ENCODE measurements around the gene ITGA11. TPM values are rescaled to one million over a fixed set of nuclear protein-coding genes. Genes with fewer than 3 reads are reported as not detected.
A peak's percentile ranks its signal among the peaks of the same experiment; 100 is the strongest.

Gene ITGA11
- under 1 TPM in 3 of 5 donors, not detected in 2; 0.07 to 0.95 (median 0.18) TPM for total RNA-seq
- not detected for total RNA-seq (2013)
- total RNA-seq, result 0 to 8.3 (median 0.08) reads per million in 29 experiments

GRCh38 chr15:68431792-68432401 is at the start of gene ITGA11:
TSS of gene ITGA11 (minus strand) at chr15:68432163. CDS start at chr15:68432066, 97 bp downstream.
- no peaks in the 10 kb centered on the region for H3K36me3 ChIP-seq (ENCODE audit: control insufficient read depth in 2 of 2, extremely low read depth in 1 of 2, insufficient read depth in 1 of 2, low read length in 1 of 2)
- CTCF ChIA-PET, result no interaction called here
- no peak within 1 kb of the TSS for H3K27ac ChIP-seq (ENCODE audit: low read length)
- peaks cover 53 to 56% of the 10 kb centered on the region in 2 donors for H3K27me3 Mint-ChIP-seq
- no peaks in the 10 kb centered on the region for H3K36me3 Mint-ChIP-seq
- H3K27ac Mint-ChIP-seq, result no peak within 1 kb of the TSS
- peak within 1 kb of the TSS in 1 of 3 donors; percentile 4 for H3K4me3 Mint-ChIP-seq
- no peaks in the 10 kb centered on the region for H3K9me3 ChIP-seq
- peaks cover 0 to 3% of the 10 kb centered on the region in 2 experiments for H3K4me1 ChIP-seq (ENCODE audit: control insufficient read depth in 1 of 2, extremely low read depth in 1 of 2, insufficient read depth in 2 of 2, low read length in 2 of 2)
- DNase-seq (no peak), ATAC-seq (replicated peaks in 1 of 4) (no peak)
- POLR2A ChIA-PET, result no interaction called here
- no peak within 1 kb of the TSS for H3K4me3 ChIP-seq (ENCODE audit: control insufficient read depth in 1 of 2, extremely low read depth in 1 of 2, low read length in 1 of 2)
- 4% methylated on average over 45 of the region's 49 CpGs for WGBS (ENCODE audit: insufficient coverage)
- H3K9me3 Mint-ChIP-seq, result no peaks in the 10 kb centered on the region
- H3K4me1 Mint-ChIP-seq, result peaks cover 4 to 9% (median 5%) of the 10 kb centered on the region in 3 donors
- H3K27me3 ChIP-seq (replicated peaks in 1 of 2; ENCODE audit: control insufficient read depth in 2 of 2, extremely low read depth in 1 of 2, insufficient read depth in 2 of 2, low read length in 1 of 2), result peaks cover 4 to 45% of the 10 kb centered on the region in 2 experiments

GRCh38 chr15:68481321-68481720 is 49.4 kb upstream of the ITGA11 start:
- peaks cover 0 to 36% of the 10 kb centered on the region in 2 experiments for H3K27me3 ChIP-seq (replicated peaks in 1 of 2; ENCODE audit: control insufficient read depth in 2 of 2, extremely low read depth in 1 of 2, insufficient read depth in 2 of 2, low read length in 1 of 2)
- ChIA-PET CTCF (no interaction called here), POLR2A (no interaction called here)
- 39% methylated on average over 3 of the region's 3 CpGs for WGBS (ENCODE audit: insufficient coverage)
- DNase-seq (no peak), ATAC-seq (replicated peaks in 1 of 4) (no peak)
- no peak overlapping the region for H3K27ac Mint-ChIP-seq
- H3K4me3 Mint-ChIP-seq, result no peak overlapping the region
- no peak overlapping the region for H3K4me3 ChIP-seq (ENCODE audit: control insufficient read depth in 1 of 2, extremely low read depth in 1 of 2, low read length in 1 of 2)
- H3K9me3 ChIP-seq, result no peaks in the 10 kb centered on the region
- no peaks in the 10 kb centered on the region for H3K36me3 Mint-ChIP-seq
- no peaks in the 10 kb centered on the region for H3K9me3 Mint-ChIP-seq
- H3K27ac ChIP-seq (ENCODE audit: low read length), result no peak overlapping the region
- no peaks in the 10 kb centered on the region for H3K36me3 ChIP-seq (ENCODE audit: control insufficient read depth in 2 of 2, extremely low read depth in 1 of 2, insufficient read depth in 1 of 2, low read length in 1 of 2)
- H3K4me1 ChIP-seq (ENCODE audit: control insufficient read depth in 1 of 2, extremely low read depth in 1 of 2, insufficient read depth in 2 of 2, low read length in 2 of 2), result no peaks in the 10 kb centered on the region
- H3K4me1 Mint-ChIP-seq, result no peaks in the 10 kb centered on the region
- H3K27me3 Mint-ChIP-seq, result peaks cover 24 to 32% of the 10 kb centered on the region in 2 donors

GRCh38 chr15:68480296-68480695 is 48.3 kb upstream of the ITGA11 start:
- no peaks in the 10 kb centered on the region for H3K36me3 Mint-ChIP-seq
- 89% methylated on average over 3 of the region's 5 CpGs for WGBS (ENCODE audit: insufficient coverage)
- no peak overlapping the region for H3K4me3 Mint-ChIP-seq
- H3K27me3 Mint-ChIP-seq, result peaks cover 20 to 35% of the 10 kb centered on the region in 2 donors
- DNase-seq (no peak), ATAC-seq (replicated peaks in 1 of 4) (no peak)
- no peaks in the 10 kb centered on the region for H3K4me1 Mint-ChIP-seq
- H3K36me3 ChIP-seq (ENCODE audit: control insufficient read depth in 2 of 2, extremely low read depth in 1 of 2, insufficient read depth in 1 of 2, low read length in 1 of 2), result no peaks in the 10 kb centered on the region
- H3K9me3 Mint-ChIP-seq, result no peaks in the 10 kb centered on the region
- no peak overlapping the region for H3K4me3 ChIP-seq (ENCODE audit: control insufficient read depth in 1 of 2, extremely low read depth in 1 of 2, low read length in 1 of 2)
- no peak overlapping the region for H3K27ac ChIP-seq (ENCODE audit: low read length)
- no peak overlapping the region for H3K27ac Mint-ChIP-seq
- CTCF ChIA-PET, result no interaction called here
- peaks cover 0 to 29% of the 10 kb centered on the region in 2 experiments for H3K27me3 ChIP-seq (replicated peaks in 1 of 2; ENCODE audit: control insufficient read depth in 2 of 2, extremely low read depth in 1 of 2, insufficient read depth in 2 of 2, low read length in 1 of 2)
- POLR2A ChIA-PET, result no interaction called here
- H3K4me1 ChIP-seq (ENCODE audit: control insufficient read depth in 1 of 2, extremely low read depth in 1 of 2, insufficient read depth in 2 of 2, low read length in 2 of 2), result no peaks in the 10 kb centered on the region
- no peaks in the 10 kb centered on the region for H3K9me3 ChIP-seq

DNA sequence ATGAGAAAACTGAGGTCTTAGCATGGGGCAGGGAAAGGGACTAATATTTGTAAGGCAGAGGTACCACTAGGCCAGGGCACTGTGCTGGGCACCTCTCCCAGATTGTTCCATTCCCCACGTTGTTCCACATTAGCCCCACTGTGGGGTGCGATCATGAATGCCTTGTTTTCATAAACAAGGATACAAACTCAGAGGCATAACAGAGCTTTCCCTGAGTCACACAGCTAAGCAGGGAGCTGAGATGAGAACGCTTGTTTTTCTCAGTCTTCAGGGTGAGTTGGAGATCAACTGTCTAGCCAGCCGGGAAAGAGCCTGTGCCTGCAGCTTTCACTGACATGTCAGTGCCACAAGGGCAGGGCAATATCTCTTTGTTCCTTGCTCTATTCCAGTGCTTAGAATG is 47.9 kb upstream of the ITGA11 start:
- Mint-ChIP-seq H3K27me3 (peaks cover 19 to 35% of the 10 kb centered on the region in 2 donors), H3K4me1 (no peaks in the 10 kb centered on the region)
- POLR2A ChIA-PET, result no interaction called here

DNA sequence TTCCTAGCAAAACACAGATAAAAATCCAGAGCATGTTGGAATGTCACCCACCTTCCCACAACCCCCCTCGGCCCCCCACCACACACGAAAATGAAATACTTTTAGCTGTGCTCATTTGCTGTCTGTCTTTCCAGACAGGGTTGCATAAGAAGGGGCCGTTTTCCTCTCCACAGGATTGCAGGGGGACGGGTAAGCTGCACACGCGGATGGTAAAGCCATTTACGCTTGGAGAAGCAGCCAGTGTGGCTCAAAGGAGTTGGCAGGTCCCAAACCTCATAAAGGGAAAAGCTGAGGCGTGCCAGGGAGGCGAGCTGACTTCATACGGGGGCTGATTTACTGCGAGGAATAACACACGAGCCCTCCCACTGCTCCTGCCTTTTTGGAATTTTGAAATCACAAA is 47.4 kb upstream of the ITGA11 start:
- 76% methylated on average over 9 of the region's 12 CpGs for WGBS (ENCODE audit: insufficient coverage)
- H3K27ac ChIP-seq (ENCODE audit: low read length), result no peak overlapping the region
- H3K4me1 ChIP-seq (ENCODE audit: control insufficient read depth in 1 of 2, extremely low read depth in 1 of 2, insufficient read depth in 2 of 2, low read length in 2 of 2), result no peaks in the 10 kb centered on the region
- H3K36me3 ChIP-seq (ENCODE audit: control insufficient read depth in 2 of 2, extremely low read depth in 1 of 2, insufficient read depth in 1 of 2, low read length in 1 of 2), result no peaks in the 10 kb centered on the region
- no peaks in the 10 kb centered on the region for H3K36me3 Mint-ChIP-seq
- H3K9me3 Mint-ChIP-seq, result no peaks in the 10 kb centered on the region
- H3K4me1 Mint-ChIP-seq, result no peaks in the 10 kb centered on the region
- no peak for ATAC-seq (replicated peaks in 1 of 4)
- H3K4me3 ChIP-seq (ENCODE audit: control insufficient read depth in 1 of 2, extremely low read depth in 1 of 2, low read length in 1 of 2), result no peak overlapping the region
- H3K9me3 ChIP-seq, result no peaks in the 10 kb centered on the region
- no peak overlapping the region for H3K27ac Mint-ChIP-seq
- ChIA-PET CTCF (no interaction called here), POLR2A (no interaction called here)
- DNase-seq, result no peak
- no peak overlapping the region for H3K4me3 Mint-ChIP-seq
- peaks cover 18 to 36% of the 10 kb centered on the region in 2 donors for H3K27me3 Mint-ChIP-seq
- H3K27me3 ChIP-seq (replicated peaks in 1 of 2; ENCODE audit: control insufficient read depth in 2 of 2, extremely low read depth in 1 of 2, insufficient read depth in 2 of 2, low read length in 1 of 2), result peaks cover 0 to 21% of the 10 kb centered on the region in 2 experiments

More for the DNA sequence above, 47.9 kb upstream of the ITGA11 start:
- ATAC-seq (replicated peaks in 1 of 4) (no peak), DNase-seq (no peak)
- Histone ChIP-seq H3K27ac (ENCODE audit: low read length) (no peak overlapping the region), H3K27me3 (replicated peaks in 1 of 2; ENCODE audit: control insufficient read depth in 2 of 2, extremely low read depth in 1 of 2, insufficient read depth in 2 of 2, low read length in 1 of 2) (peaks cover 0 to 25% of the 10 kb centered on the region in 2 experiments), H3K36me3 (ENCODE audit: control insufficient read depth in 2 of 2, extremely low read depth in 1 of 2, insufficient read depth in 1 of 2, low read length in 1 of 2) (no peaks in the 10 kb centered on the region), H3K9me3 (no peaks in the 10 kb centered on the region), H3K4me1 (ENCODE audit: control insufficient read depth in 1 of 2, extremely low read depth in 1 of 2, insufficient read depth in 2 of 2, low read length in 2 of 2) (no peaks in the 10 kb centered on the region), H3K4me3 (ENCODE audit: control insufficient read depth in 1 of 2, extremely low read depth in 1 of 2, low read length in 1 of 2) (no peak overlapping the region)
- Mint-ChIP-seq H3K4me3 (no peak overlapping the region), H3K9me3 (no peaks in the 10 kb centered on the region), H3K27ac (no peak overlapping the region), H3K36me3 (no peaks in the 10 kb centered on the region)
- 82% methylated on average over 4 of the region's 4 CpGs for WGBS (ENCODE audit: insufficient coverage)
- CTCF ChIA-PET, result no interaction called here

- ChIA-PET POLR2A (no interaction called here), CTCF (no interaction called here)
- H3K9me3 ChIP-seq, result no peaks in the 10 kb centered on the region
- no peaks in the 10 kb centered on the region for H3K9me3 Mint-ChIP-seq
- H3K36me3 Mint-ChIP-seq, result no peaks in the 10 kb centered on the region
- H3K27me3 Mint-ChIP-seq, result peaks cover 18 to 35% of the 10 kb centered on the region in 2 donors
- H3K4me1 ChIP-seq (ENCODE audit: control insufficient read depth in 1 of 2, extremely low read depth in 1 of 2, insufficient read depth in 2 of 2, low read length in 2 of 2), result no peaks in the 10 kb centered on the region
- DNase-seq, result no peak
- no peaks in the 10 kb centered on the region for H3K4me1 Mint-ChIP-seq
- H3K36me3 ChIP-seq (ENCODE audit: control insufficient read depth in 2 of 2, extremely low read depth in 1 of 2, insufficient read depth in 1 of 2, low read length in 1 of 2), result no peaks in the 10 kb centered on the region
- no peak overlapping the region for H3K27ac Mint-ChIP-seq
- no peak overlapping the region for H3K27ac ChIP-seq (ENCODE audit: low read length)
- H3K4me3 ChIP-seq (ENCODE audit: control insufficient read depth in 1 of 2, extremely low read depth in 1 of 2, low read length in 1 of 2), result no peak overlapping the region
- H3K4me3 Mint-ChIP-seq, result no peak overlapping the region
- WGBS (ENCODE audit: insufficient coverage), result 77% methylated on average over 3 of the region's 4 CpGs
- no peak for ATAC-seq (replicated peaks in 1 of 4)
- H3K27me3 ChIP-seq (replicated peaks in 1 of 2; ENCODE audit: control insufficient read depth in 2 of 2, extremely low read depth in 1 of 2, insufficient read depth in 2 of 2, low read length in 1 of 2), result peaks cover 0 to 21% of the 10 kb centered on the region in 2 experiments
Measured at GRCh38 chr15:68478853-68479252, 46.9 kb upstream of the ITGA11 start.

- Histone ChIP-seq H3K4me3 (ENCODE audit: control insufficient read depth in 1 of 2, extremely low read depth in 1 of 2, low read length in 1 of 2) (no peak overlapping the region), H3K36me3 (ENCODE audit: control insufficient read depth in 2 of 2, extremely low read depth in 1 of 2, insufficient read depth in 1 of 2, low read length in 1 of 2) (no peaks in the 10 kb centered on the region), H3K9me3 (no peaks in the 10 kb centered on the region), H3K27ac (ENCODE audit: low read length) (no peak overlapping the region), H3K4me1 (ENCODE audit: control insufficient read depth in 1 of 2, extremely low read depth in 1 of 2, insufficient read depth in 2 of 2, low read length in 2 of 2) (no peaks in the 10 kb centered on the region), H3K27me3 (replicated peaks in 1 of 2; ENCODE audit: control insufficient read depth in 2 of 2, extremely low read depth in 1 of 2, insufficient read depth in 2 of 2, low read length in 1 of 2) (peaks cover 0 to 17% of the 10 kb centered on the region in 2 experiments)
- DNase-seq (no peak), ATAC-seq (replicated peaks in 1 of 4) (no peak)
- H3K27ac Mint-ChIP-seq, result no peak overlapping the region
- H3K4me3 Mint-ChIP-seq, result no peak overlapping the region
- H3K4me1 Mint-ChIP-seq, result no peaks in the 10 kb centered on the region
- CTCF ChIA-PET, result no interaction called here
- no peaks in the 10 kb centered on the region for H3K36me3 Mint-ChIP-seq
- no peaks in the 10 kb centered on the region for H3K9me3 Mint-ChIP-seq
- POLR2A ChIA-PET, result no interaction called here
- peaks cover 18 to 32% of the 10 kb centered on the region in 2 donors for H3K27me3 Mint-ChIP-seq
Measured at GRCh38 chr15:68475449-68475848, 43.5 kb upstream of the ITGA11 start.
